H1 (cell line): ENCODE data around the gene GNLY. TPM values are rescaled to one million over a fixed set of nuclear protein-coding genes. Genes with fewer than 3 reads are reported as not detected.

Experiments used
- CTCF ChIA-PET: fragments of 300-600 bp; sonication (Branson Sonifier 250); formaldehyde crosslinking; loops from one replicate; lab custom pipeline; 2021; ENCODE audit not compliant: partially characterized antibody; lab: Charles Lee
- POLR2A ChIA-PET: fragments of 300-600 bp; sonication (Branson Sonifier 250); formaldehyde crosslinking; loops from one replicate; lab custom pipeline; 2021; ENCODE audit warnings: inconsistent platforms; ENCODE audit not compliant: partially characterized antibody; lab: Charles Lee
- DNase-seq, 2 experiments: peaks; one replicate each; pipeline versions ENCODE4 v3.0.0 to v3.0.0-alpha.2; 2010 to 2022; ENCODE audit warnings: low spot score in 2 of 2, low read depth in 1 of 2, mixed read lengths in 1 of 2
- FAIRE-seq: peaks from 2 replicates; lab custom pipeline; 2011; peaks lifted over from hg19 to GRCh38; lab: Jason Lieb, UNC
- H2AFZ ChIP-seq: 2 replicates; pipeline ENCODE4 v1.8.1; 2012; ENCODE audit warnings: low read length, inconsistent platforms
- H2AK5ac ChIP-seq: 2 replicates; pipeline ENCODE4 v1.6.1; 2013; ENCODE audit warnings: low read depth, low read length
- H2BK120ac ChIP-seq: replicated peaks from 2 replicates; pipeline ENCODE3; 2013; ENCODE audit warnings: low read depth, low read length, inconsistent platforms
- H2BK12ac ChIP-seq: 2 replicates; pipeline ENCODE4 v1.6.1; 2013; ENCODE audit warnings: low read depth, low read length
- H2BK15ac ChIP-seq: 2 replicates; pipeline ENCODE4 v1.6.1; 2013; ENCODE audit warnings: low read length
- H2BK20ac ChIP-seq: 2 replicates; pipeline ENCODE4 v1.6.1; 2013; ENCODE audit warnings: low read length
- H2BK5ac ChIP-seq: 2 replicates; pipeline ENCODE4 v1.6.1; 2013; ENCODE audit warnings: low read depth, low read length
- H3K14ac ChIP-seq: 2 replicates; pipeline ENCODE4 v1.6.1; 2013; ENCODE audit warnings: inconsistent platforms; ENCODE audit not compliant: insufficient read length
- H3K18ac ChIP-seq: 2 replicates; pipeline ENCODE4 v1.6.1; 2013; ENCODE audit warnings: low read length; ENCODE audit errors: extremely low read depth
- H3K23ac ChIP-seq: 2 replicates; pipeline ENCODE4 v1.6.1; 2013; ENCODE audit warnings: inconsistent platforms; ENCODE audit not compliant: insufficient read length
- H3K23me2 ChIP-seq: 2 replicates; pipeline ENCODE4 v1.6.1; 2013; ENCODE audit warnings: low read depth, low read length
- H3K27ac ChIP-seq: 2 replicates; pipeline ENCODE4 v1.6.1; 2011; ENCODE audit warnings: low read depth, low read length, inconsistent platforms
- H3K27me3 ChIP-seq, 4 experiments: replicated peaks in 1 of 4; 1 replicate in 1 of 4; 2 replicates in 3 of 4; pipeline versions ENCODE4 v1.6.1 to v1.8.1; 2011 to 2013; ENCODE audit warnings: low read length in 3 of 4, mild to moderate bottlenecking in 3 of 4, inconsistent platforms in 2 of 4, mixed read lengths in 2 of 4, moderate library complexity in 1 of 4; ENCODE audit not compliant: control insufficient read depth in 3 of 4, insufficient read depth in 3 of 4; ENCODE audit errors: extremely low read depth in 1 of 4
- H3K36me3 ChIP-seq, 4 experiments: 2 replicates each; pipeline versions ENCODE4 v1.6.1 to v1.8.1; 2011 to 2013; ENCODE audit warnings: mild to moderate bottlenecking in 4 of 4, low read length in 3 of 4, moderate library complexity in 2 of 4, control low read depth in 1 of 4, inconsistent platforms in 1 of 4; ENCODE audit not compliant: insufficient read depth in 4 of 4, control insufficient read depth in 2 of 4
- H3K4ac ChIP-seq: replicated peaks from 2 replicates; pipeline ENCODE3; 2013; ENCODE audit warnings: low read length, low read depth, mixed read lengths, inconsistent platforms; ENCODE audit not compliant: insufficient read length
- H3K4me1 ChIP-seq, 4 experiments: replicated peaks in 1 of 4; 1 replicate in 1 of 4; 2 replicates in 3 of 4; pipeline versions ENCODE4 v1.6.1 to v1.8.1; 2011 to 2013; ENCODE audit warnings: low read length in 3 of 4, inconsistent platforms in 2 of 4, mixed read lengths in 1 of 4; ENCODE audit not compliant: insufficient read depth in 4 of 4, control insufficient read depth in 3 of 4
- H3K4me2 ChIP-seq, 2 experiments: 2 replicates each; pipeline versions ENCODE4 v1.6.1 to v1.8.1; 2011 to 2013; ENCODE audit warnings: low read depth in 2 of 2, low read length in 2 of 2, control low read depth in 1 of 2, inconsistent platforms in 1 of 2, mild to moderate bottlenecking in 1 of 2; ENCODE audit not compliant: insufficient read depth in 1 of 2
- H3K4me3 ChIP-seq, 4 experiments: fragments of 200-600, 300-600 bp in 1 of 4; sonication (generic), shearing (Covaris generic), sonication (Bioruptor Twin) in 1 of 4; 2 replicates each; pipeline versions ENCODE4 v1.5.1 to v1.8.1; 2011 to 2016; ENCODE audit warnings: low read length in 4 of 4, low read depth in 3 of 4, control low read depth in 2 of 4, inconsistent platforms in 2 of 4, mild to moderate bottlenecking in 2 of 4, mixed read lengths in 1 of 4, moderate library complexity in 1 of 4; ENCODE audit not compliant: insufficient read depth in 2 of 4; ENCODE audit errors: extremely low read depth in 1 of 4
- H3K56ac ChIP-seq: replicated peaks from 2 replicates; pipeline ENCODE3; 2013; ENCODE audit warnings: low read depth, mild to moderate bottlenecking, mixed read lengths, low read length, inconsistent platforms; ENCODE audit not compliant: insufficient read length
- H3K79me1 ChIP-seq: 2 replicates; pipeline ENCODE4 v1.6.1; 2013; ENCODE audit warnings: low read depth, low read length, control low read depth
- H3K79me2 ChIP-seq, 2 experiments: 2 replicates each; pipeline versions ENCODE4 v1.6.1 to v1.8.1; 2012 to 2013; ENCODE audit warnings: low read length in 2 of 2, mild to moderate bottlenecking in 2 of 2, inconsistent platforms in 1 of 2; ENCODE audit not compliant: insufficient read depth in 2 of 2, control insufficient read depth in 1 of 2
- H3K9ac ChIP-seq, 4 experiments: replicated peaks in 1 of 4; 1 replicate in 1 of 4; 2 replicates in 3 of 4; pipeline versions ENCODE4 v1.6.1 to v1.8.1; 2011 to 2013; ENCODE audit warnings: low read depth in 3 of 4, low read length in 3 of 4, control low read depth in 2 of 4, mild to moderate bottlenecking in 2 of 4, moderate library complexity in 2 of 4, inconsistent platforms in 1 of 4; ENCODE audit errors: extremely low read depth in 1 of 4
- H3K9me3 ChIP-seq, 2 experiments: 2 replicates each; pipeline versions ENCODE4 v1.6.1 to v1.8.1; 2012 to 2013; ENCODE audit warnings: mild to moderate bottlenecking in 2 of 2, moderate library complexity in 2 of 2, control low read depth in 1 of 2, inconsistent platforms in 1 of 2, low read depth in 1 of 2, low read length in 1 of 2, mixed read lengths in 1 of 2; ENCODE audit not compliant: insufficient read depth in 2 of 2
- H4K20me1 ChIP-seq, 2 experiments: replicated peaks in 1 of 2; 2 replicates each; pipeline versions ENCODE3 to v1.8.1; 2011 to 2013; ENCODE audit warnings: inconsistent platforms in 2 of 2, low read length in 2 of 2, mild to moderate bottlenecking in 1 of 2; ENCODE audit not compliant: insufficient read depth in 2 of 2, control insufficient read depth in 1 of 2
- H4K5ac ChIP-seq: 2 replicates; pipeline ENCODE4 v1.6.1; 2013; ENCODE audit warnings: low read length, low read depth, mixed read lengths, inconsistent platforms; ENCODE audit not compliant: insufficient read length
- H4K8ac ChIP-seq: 2 replicates; pipeline ENCODE4 v1.8.0; 2013; ENCODE audit warnings: mild to moderate bottlenecking, moderate library complexity, low read length, inconsistent platforms; ENCODE audit not compliant: insufficient read depth; ENCODE audit errors: extremely low read depth
- H4K91ac ChIP-seq: replicated peaks from 2 replicates; pipeline ENCODE3; 2013; ENCODE audit warnings: low read length, mixed read lengths, inconsistent platforms; ENCODE audit not compliant: insufficient read length
- BRCA1 ChIP-seq: IDR thresholded peaks from 2 replicates; pipeline ENCODE4 v1.6.1; 2012; ENCODE audit warnings: low read depth, low read length, improper control_type of control experiment
- CBX8 ChIP-seq: fragments of 300-800, 300-1000 bp; sonication (generic); IDR thresholded peaks from 2 replicates; pipeline ENCODE4 v1.7.1; 2016; ENCODE audit warnings: low read depth, low read length, borderline replicate concordance
- CEBPB ChIP-seq: IDR thresholded peaks from 2 replicates; pipeline ENCODE4 v1.6.1; 2012; ENCODE audit warnings: low read depth, low read length
- KDM4A ChIP-seq: IDR thresholded peaks from one replicate; pipeline ENCODE4 v1.7.1; 2012; ENCODE audit warnings: low read depth, mild to moderate bottlenecking, moderate library complexity, low read length, inconsistent platforms; ENCODE audit not compliant: severe bottlenecking
- ZNF274 ChIP-seq: IDR thresholded peaks from 2 replicates; pipeline ENCODE4 v1.7.0; 2012; ENCODE audit warnings: low read length, borderline replicate concordance; ENCODE audit errors: extremely low read depth
- WGBS, 2 experiments: shearing (Covaris generic) in 1 of 2; methylation state at CpG; one replicate each; pipeline versions ENCODE4 v1.1.6 to v1.1.7; 2013 to 2015; ENCODE audit warnings: low lambda C conversion rate in 2 of 2, mixed read lengths in 2 of 2, inconsistent platforms in 1 of 2, low coverage in 1 of 2, missing lambda C conversion rate in 1 of 2; ENCODE audit not compliant: insufficient replicate concordance in 2 of 2, insufficient coverage in 1 of 2, insufficient read length in 1 of 2; ENCODE audit errors: extremely low coverage in 1 of 2, missing lambda C conversion rate in 1 of 2; 5-methylcytosine and 5-hydroxymethylcytosine counted together
- polyA plus RNA-seq, 7 experiments: library from polyadenylated mRNA; depleted of rRNA in 3 of 7; stranded (reverse) in 5 of 7; unstranded in 2 of 7; fragments of >200 nt in 5 of 7; fragments of 200-250 nt in 2 of 7; gene quantifications; 1 replicate in 5 of 7; 2 replicates in 1 of 7; 4 replicates in 1 of 7; pipeline versions ENCODE4 v1.2.1 to v1.2.3, GENCODE V29; 2011 to 2013; ENCODE audit warnings: missing spikeins in 2 of 7, mixed read lengths in 2 of 7
- total RNA-seq: library from RNA; stranded (reverse); fragmentation: NEBNext Ultra II Directional; extraction: Animal tissue kit (Norgen Biotek cat#: 25700); gene quantifications from 2 replicates; pipeline ENCODE4 v1.2.1, GENCODE V29; 2021
- TF ChIP-seq, protein P1 (sequence below): IDR thresholded peaks from 2 replicates; pipeline ENCODE4 v1.6.1; 2012; ENCODE audit warnings: inconsistent platforms

GNLY gene
- total and polyA plus RNA-seq, 2 of the 8 experiments (the other 6 are each of a cell fraction or from before 2014, with no cell fraction given): 0.03 TPM; not detected in 1

DNA sequence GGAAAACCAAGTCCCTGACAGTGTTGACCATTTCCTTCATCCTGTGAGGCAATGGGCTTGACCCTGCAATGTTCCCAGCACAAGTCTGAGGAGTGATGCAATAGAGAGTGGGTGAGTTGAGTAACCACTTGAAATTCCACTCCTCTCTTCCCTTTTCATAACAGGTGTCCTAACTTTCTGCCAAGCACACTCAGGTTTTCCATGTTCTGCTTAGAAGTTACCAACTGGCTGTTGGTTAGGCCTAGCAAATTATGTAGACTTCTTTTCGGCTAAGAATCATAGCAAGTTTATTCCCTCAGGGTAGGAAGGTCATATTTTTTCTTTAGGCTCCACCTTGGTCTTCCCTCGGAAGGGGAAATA lies 11.5 kb downstream of the GNLY start:
- no peaks in the 10 kb centered on the region for H3K79me2 ChIP-seq
- no peaks in the 10 kb centered on the region for H3K36me3 ChIP-seq
- FAIRE-seq (no peak), DNase-seq (no peak)
- no peak overlapping the region for H2BK120ac ChIP-seq
- H3K14ac ChIP-seq: no peak overlapping the region
- no peak overlapping the region for H4K91ac ChIP-seq
- no peak overlapping the region for H4K5ac ChIP-seq
- no peak overlapping the region for H3K18ac ChIP-seq
- no peaks in the 10 kb centered on the region for H3K79me1 ChIP-seq
- H3K4me1 ChIP-seq: peaks cover 0 to 7% (median 4%) of the 10 kb centered on the region in 4 experiments; a peak in 4 of 7 replicates
- no peak overlapping the region for H3K56ac ChIP-seq
- no peak overlapping the region for H3K4ac ChIP-seq
- no peaks in the 10 kb centered on the region for H3K9me3 ChIP-seq
- ChIA-PET POLR2A (interaction anchor here (0.6 to 2.5 kb wide), 3 partner anchors 19 to 39 kb away, joined by 3 to 10 read pairs (median 3); no protein-coding TSS in a partner anchor), CTCF (interaction anchor here (0.8 to 7.4 kb wide), 22 partner anchors 8 to 546 kb away, joined by 3 to 80 read pairs (median 6); partner anchors contain the start of gene GNLY)
- no peak overlapping the region; the same call in 1 of the 2 replicates for H2AK5ac ChIP-seq
- no peak overlapping the region for H3K9ac ChIP-seq
- H2BK5ac ChIP-seq: peak overlapping the region; percentile 4; the same call in 1 of the 2 replicates
- no peak overlapping the region for H4K8ac ChIP-seq
- no peaks in the 10 kb centered on the region for H3K23me2 ChIP-seq
- TF ChIP-seq BRCA1: no peak
- no peak for TF ChIP-seq ZNF274
- TF ChIP-seq, protein P1, sequence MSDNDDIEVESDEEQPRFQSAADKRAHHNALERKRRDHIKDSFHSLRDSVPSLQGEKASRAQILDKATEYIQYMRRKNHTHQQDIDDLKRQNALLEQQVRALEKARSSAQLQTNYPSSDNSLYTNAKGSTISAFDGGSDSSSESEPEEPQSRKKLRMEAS: no peak
- no peak for TF ChIP-seq KDM4A
- TF ChIP-seq CBX8: no peak
- peak; percentile 68; the same call in 1 of the 2 replicates for TF ChIP-seq CEBPB
- H4K20me1 ChIP-seq: no peaks in the 10 kb centered on the region
- no peaks in the 10 kb centered on the region; a peak in 1 of 7 replicates for H3K27me3 ChIP-seq
- no peak overlapping the region for H2AFZ ChIP-seq
- H3K4me3 ChIP-seq: no peak overlapping the region
- H2BK20ac ChIP-seq: no peak overlapping the region
- 0 out of 2 replicates have a peak overlapping the region, but pooled peaks have one; percentile 53 for H2BK15ac ChIP-seq
- WGBS, 2 experiments: 77% methylated on average over 2 of the region's 2 CpGs; no CpG with 5 or more reads in 1 of the 2 experiments
- H3K27ac ChIP-seq: no peak overlapping the region
- no peak overlapping the region for H3K4me2 ChIP-seq
- no peak overlapping the region for H3K23ac ChIP-seq
- 0 out of 2 replicates have a peak overlapping the region, but pooled peaks have one; percentile 19 for H2BK12ac ChIP-seq
